ENCODE measurements around the gene UGT2A3.

Gene UGT2A3

DNA sequence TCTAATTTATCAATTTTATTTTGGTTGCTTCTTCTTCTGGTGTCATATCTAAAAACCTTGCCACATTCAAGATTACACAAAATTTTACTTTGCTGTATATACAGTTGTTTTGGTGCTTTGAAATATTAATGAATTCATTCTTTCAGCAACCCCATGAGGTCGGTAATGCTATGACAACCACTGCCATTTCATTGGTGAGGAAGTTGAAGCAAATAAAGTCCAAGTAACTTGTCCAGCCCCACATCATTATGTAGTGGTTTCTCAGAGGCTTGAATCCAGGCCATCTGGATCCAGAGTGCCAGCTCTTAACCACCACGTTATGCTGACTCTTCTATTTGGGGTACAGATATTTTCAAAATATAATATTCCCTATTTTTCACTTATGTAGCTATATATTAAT is 42.2 kb downstream of the UGT2A3 start:
- DNase-seq, result no peak

DNA sequence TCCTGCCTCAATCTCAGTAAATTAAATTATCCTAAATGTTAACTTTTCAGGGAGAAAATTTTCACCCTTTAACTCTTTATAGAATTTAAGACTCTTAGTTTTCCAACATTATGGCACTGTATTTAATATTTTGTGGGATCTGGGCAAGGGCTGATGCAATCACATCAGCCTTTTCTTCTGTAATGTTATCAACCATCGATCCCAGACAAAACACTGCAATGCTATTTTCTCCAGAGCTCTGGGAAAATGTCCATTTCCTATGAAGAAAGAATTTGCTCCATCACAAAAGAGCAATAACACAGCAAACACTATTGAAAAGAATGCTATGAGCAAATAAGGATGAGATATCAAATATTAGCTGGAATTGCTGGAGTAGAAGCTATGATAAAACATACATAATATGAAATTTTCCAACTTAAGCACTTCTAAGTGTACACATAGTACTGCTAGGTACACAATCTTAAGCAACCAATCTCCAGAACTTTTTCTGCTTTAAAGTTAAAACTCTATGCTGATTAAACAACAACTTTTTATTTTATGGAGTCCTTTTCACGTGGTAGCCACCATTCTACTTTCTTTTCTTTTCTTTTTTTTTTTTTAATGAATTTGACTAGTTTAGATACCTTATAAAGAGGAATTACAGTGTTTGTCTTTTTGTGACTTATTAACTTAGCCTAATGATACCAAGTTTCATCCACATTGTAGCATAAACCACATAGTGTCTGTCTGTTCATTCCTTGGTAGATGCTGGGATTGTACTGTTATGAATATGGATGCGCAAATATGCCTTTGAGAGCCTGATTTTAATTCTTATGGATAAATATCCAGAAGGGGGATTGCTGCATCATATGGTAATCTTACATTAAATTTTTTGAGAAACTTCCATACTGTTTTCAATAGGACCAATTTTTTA is 43.6 kb downstream of the UGT2A3 start:
- DNase-seq, result no peak

DNA sequence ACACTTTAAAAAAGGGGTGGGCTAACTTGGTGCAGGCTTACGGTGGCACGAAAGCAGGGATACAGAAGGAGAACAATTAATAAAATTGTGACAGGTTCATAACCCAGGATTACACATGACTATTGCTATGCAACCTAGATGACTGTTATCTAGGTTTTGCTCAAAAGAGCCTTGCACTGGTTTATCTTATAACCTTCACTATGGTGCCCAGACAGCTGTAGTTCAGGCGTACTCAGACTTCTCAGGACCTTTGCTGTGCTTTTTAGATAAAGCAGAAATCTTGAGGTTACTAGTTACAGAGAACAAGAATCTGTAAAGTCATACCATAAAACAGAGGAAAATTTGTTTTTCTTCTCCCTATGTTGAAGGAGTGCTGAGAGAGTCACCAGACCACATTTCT is 44.4 kb downstream of the UGT2A3 start:
- no peak for DNase-seq

DNA sequence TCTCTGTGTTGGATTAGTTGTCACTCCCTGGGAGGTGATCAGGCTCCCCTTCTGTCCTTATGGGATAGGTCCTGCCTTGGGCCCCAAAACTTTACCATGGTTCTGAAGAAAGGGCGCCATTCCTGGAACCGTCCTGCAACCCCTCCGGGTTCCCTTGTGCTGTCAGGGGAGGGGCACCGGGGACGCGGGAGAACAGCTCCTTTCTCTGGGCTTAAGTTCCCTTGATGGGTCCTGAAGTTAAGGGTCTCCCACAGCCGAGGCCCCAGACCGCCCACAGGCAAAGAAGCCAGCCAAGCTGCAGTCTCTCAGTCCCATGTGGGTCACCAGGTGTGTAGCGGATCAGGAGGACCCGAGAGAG is 44.8 kb downstream of the UGT2A3 start:
- DNase-seq, result no peak

DNA sequence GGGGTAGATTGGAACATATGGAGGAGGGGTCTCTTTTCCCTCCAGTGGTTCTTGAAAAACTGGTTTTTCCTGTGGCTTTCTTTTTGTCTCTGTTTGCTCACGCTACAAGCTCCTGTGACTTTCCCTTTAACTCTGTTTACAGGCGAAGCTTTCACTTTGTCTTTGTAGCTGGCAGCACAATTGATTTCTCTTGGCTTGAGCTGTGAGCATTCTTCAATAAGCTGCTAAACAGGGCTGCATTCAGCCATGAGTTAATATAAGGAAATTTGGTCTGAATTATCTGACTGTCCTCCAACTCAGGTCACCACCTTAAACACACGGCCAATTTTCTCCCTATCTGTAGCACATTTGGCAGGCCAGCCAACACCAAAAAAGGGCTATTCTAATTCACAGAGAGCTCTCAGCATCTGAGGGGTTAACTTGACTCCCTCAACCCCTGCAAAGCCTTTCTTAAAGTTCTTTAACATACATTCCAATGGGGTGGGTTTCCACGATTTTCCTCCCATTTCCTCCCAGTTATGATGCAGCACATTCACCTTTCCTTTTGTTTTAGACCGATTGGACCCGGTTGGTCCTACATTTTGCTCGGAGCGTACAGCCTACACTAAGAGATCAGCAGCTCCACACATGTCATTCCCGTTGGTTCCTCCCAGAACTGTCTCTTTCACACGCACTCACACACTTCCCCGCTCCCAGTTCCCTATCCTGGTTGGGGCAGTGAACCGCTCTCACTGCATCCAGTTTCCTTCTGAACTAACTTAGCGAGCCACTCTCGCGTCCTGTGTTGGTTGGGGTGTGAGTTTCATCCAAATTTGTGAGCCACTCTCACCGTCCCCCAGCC is 45.4 kb downstream of the UGT2A3 start:
- no peak for DNase-seq

DNA sequence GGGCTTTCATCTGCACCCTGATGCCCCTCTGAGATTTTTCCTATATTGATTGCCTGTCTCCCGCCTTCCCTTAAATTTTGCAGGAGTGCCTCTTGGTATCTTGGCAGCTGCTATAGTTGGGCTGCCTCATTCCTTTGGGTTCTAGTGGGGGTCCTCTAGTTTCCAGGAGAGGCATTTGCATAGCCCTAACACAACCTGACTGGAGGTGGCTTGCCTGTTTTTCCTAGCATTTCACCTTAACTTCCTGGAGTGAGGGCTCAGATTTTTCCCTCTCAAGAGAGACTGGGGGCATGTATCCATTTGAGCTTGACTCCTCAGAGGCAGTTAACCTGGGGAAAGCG is 46.0 kb downstream of the UGT2A3 start:
- no peak for DNase-seq

DNA sequence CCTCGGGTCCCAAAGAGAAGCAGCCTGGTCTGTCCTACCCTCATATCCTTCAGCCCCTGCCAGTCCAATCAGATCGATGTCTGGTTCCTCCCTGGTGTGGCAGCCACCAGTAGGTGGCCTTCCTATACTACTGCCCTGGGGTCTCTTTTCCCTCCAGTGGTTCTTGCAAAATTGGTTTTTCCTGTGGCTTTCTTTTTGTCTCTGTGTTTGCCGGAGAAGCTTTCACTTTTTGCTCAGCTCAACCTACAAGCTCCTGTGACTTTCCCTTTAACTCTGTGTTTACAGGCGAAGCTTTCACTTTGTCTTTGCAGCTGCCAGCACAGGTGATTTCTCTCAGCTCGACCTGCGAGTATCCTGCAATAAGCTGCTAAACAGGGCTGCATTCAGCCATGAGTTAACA is 46.8 kb downstream of the UGT2A3 start:
- no peak for DNase-seq

DNA sequence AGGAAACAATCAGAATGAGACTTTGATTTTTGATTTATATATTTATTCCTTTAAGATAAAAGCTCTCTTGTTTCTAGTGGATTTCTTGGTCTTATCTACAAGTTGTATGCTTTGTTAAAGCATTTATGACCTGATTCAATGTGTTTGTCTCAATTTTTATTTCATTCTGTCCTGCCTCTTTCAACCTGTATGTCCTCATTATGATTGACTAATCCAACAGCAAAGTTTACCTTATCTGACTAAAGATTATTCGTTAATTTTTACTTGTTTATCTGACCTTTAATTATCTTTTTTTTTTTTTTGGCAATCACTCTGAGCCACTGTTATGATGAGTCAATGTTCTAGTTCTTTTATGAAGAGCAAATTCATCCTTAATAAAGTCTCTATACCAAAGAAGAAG is 54.9 kb downstream of the UGT2A3 start:
- DNase-seq, result no peak

DNA sequence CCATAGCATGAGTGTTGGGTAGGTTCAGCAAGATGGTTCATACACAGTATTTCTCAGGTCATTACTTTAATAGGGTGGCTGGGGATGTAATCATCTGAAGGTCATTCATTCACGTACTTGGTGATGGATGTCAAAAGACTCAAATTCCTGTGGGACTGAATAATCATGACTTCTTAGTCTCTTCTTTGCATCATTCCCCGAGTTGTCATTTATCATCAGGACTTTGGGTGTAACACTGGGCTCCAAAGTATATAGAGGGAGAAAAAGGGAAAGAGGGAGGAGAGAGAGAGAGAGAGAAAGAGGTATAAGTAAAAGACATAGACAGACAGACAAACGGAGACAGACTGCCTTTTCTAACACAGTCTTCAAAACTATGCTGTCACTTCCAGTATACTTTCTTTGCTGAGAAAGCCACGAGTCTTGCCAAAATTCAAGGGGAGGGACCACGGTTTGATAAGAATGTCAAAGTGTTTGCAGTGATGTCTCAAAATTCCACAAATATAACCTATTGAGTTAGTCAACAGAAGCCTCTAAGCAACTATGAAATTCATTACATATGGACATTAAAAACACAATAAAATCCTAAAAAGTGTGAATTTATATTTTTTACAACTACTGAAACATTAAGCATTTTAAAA is 55.9 kb downstream of the UGT2A3 start:
- DNase-seq, result no peak

DNA sequence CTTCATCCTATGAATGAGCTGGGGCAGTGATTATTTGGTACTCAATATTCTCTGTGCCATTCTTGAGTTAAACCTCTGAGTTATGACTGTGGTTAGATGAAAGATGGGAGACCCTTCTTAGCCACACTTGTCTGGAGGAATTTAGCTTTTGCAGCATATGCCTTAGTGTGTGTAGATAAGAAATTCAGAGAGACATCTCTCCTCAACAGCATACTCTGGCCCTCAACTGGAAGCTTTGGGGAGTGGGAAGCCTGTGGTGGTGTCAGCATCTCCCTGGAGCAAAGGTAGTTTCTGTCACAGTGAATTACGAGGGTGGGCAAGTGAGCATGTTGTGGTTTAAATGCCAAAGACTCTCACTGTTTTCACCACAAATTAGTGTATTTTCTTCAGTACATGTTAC is 58.7 kb downstream of the UGT2A3 start:
- no peak for DNase-seq

DNA sequence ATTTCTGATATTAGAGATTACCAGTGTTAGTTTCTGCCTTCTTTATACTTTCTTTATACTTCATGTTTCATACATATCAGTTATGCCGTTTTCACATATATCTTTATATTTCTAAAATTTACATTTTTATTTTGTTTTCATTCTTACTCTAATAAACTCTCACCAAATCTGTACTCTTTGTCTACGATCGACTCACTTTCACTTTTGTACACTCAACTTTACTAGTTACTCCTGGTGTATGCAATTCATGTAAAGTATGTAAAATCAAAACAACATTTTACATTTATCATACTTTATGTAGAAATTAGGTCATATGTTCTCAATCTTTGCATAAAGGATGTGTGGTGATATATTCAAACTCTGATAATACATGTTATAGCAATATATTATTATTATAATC is 59.9 kb downstream of the UGT2A3 start:
- no peak for DNase-seq

DNA sequence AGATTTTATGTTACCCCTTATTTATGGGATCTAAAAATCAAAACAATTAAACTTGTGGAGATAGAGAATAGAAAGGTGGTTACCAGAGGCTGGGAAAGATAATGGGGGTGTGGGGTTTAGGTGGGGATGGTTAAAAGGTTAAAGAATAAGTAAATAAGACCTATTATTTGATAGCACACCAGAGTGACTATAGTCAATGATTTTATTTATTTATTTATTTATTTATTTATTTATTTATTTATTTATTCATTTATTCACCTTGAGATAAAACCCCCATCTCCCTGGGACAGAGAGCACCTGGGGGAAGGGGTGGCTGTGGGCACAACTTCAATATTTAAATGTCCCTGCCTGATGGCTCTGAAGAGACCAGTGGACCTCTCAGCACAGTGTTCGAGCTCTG is 66.1 kb downstream of the UGT2A3 start:
- DNase-seq, result no peak

DNA sequence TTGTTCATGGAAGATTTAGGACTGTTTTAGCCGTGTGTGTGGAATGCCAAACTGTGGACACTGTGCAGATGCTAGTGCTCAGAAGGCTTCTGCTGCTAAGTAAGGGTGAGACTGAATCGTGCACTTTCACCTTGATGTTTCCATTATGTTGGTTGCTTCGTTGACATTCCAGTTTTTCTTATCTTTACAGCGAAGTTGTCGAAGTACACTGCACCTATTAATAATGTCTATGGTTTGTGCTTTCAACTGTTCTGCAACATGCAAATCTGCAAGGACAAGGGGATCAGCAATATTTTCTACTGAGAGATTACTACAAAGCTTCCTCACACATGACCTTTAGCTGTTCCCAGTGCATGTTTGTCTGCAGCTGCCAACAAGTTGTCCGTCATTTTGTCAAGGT is 67.7 kb downstream of the UGT2A3 start:
- no peak for DNase-seq
